HepG2 (cell line): ENCODE results near the gene CCDC142. TPM values are rescaled to one million over a fixed set of nuclear protein-coding genes. Genes with fewer than 3 reads are reported as not detected.

Experiments used
- ATRX ChIP-seq: sonication (generic); formaldehyde crosslinking; IDR thresholded peaks from 2 replicates; pipeline ENCODE4 v1.4.0; 2020; ENCODE audit warnings: missing genetic modification reagents, borderline replicate concordance
- CREM ChIP-seq, 2 experiments: sonication (generic) in 1 of 2; formaldehyde crosslinking in 1 of 2; IDR thresholded peaks; 2 replicates each; pipeline versions ENCODE4 v1.4.0 to v1.6.1; 2016 to 2020; ENCODE audit warnings: antibody characterized with exemption in 1 of 2, mild to moderate bottlenecking in 1 of 2, missing genetic modification reagents in 1 of 2
- GTF2F1 ChIP-seq: fragments of 150-350 bp; IDR thresholded peaks from 2 replicates; pipeline ENCODE4 v1.6.1; 2014; ENCODE audit warnings: low read length
- HDAC1 ChIP-seq: sonication (generic); formaldehyde crosslinking; IDR thresholded peaks from 2 replicates; pipeline ENCODE4 v1.5.1; 2020; ENCODE audit warnings: mild to moderate bottlenecking, missing genetic modification reagents
- HIVEP1 ChIP-seq: sonication (generic); formaldehyde crosslinking; IDR thresholded peaks from 2 replicates; pipeline ENCODE4 v1.4.0; 2020; ENCODE audit warnings: mild to moderate bottlenecking, missing genetic modification reagents
- MAFK ChIP-seq, 2 experiments: IDR thresholded peaks in 1 of 2; conservative IDR thresholded peaks in 1 of 2; 2 replicates each; pipeline ENCODE4 v1.6.1; 2011; ENCODE audit warnings: improper control_type of control experiment in 2 of 2, low read length in 2 of 2
- MBNL3 ChIP-seq: fragments of 250-450 bp; sonication (Bioruptor Pico); conservative IDR thresholded peaks from 2 replicates; pipeline ENCODE4 v1.8.0; 2022; ENCODE audit warnings: mild to moderate bottlenecking, inconsistent platforms
- NCOA5 ChIP-seq: sonication (generic); formaldehyde crosslinking; IDR thresholded peaks from 2 replicates; pipeline ENCODE4 v1.4.0; 2020; ENCODE audit warnings: missing genetic modification reagents
- NFIB ChIP-seq: sonication (generic); formaldehyde crosslinking; IDR thresholded peaks from 2 replicates; pipeline ENCODE4 v1.9.0; 2021; ENCODE audit warnings: missing genetic modification reagents, mild to moderate bottlenecking, borderline replicate concordance
- NPAS2 ChIP-seq: sonication (generic); formaldehyde crosslinking; IDR thresholded peaks from 2 replicates; pipeline ENCODE4 v1.8.0; 2022; ENCODE audit warnings: mild to moderate bottlenecking, missing genetic modification reagents, borderline replicate concordance
- SALL1 ChIP-seq: sonication (generic); formaldehyde crosslinking; IDR thresholded peaks from 2 replicates; pipeline ENCODE4 v1.8.0; 2022; ENCODE audit warnings: mild to moderate bottlenecking, missing genetic modification reagents
- ZBTB38 ChIP-seq: sonication (generic); formaldehyde crosslinking; IDR thresholded peaks from 2 replicates; pipeline ENCODE4 v1.5.1; 2020; ENCODE audit warnings: mild to moderate bottlenecking, missing genetic modification reagents
- ZNF136 ChIP-seq: sonication (generic); formaldehyde crosslinking; IDR thresholded peaks from 2 replicates; pipeline ENCODE4 v1.8.1; 2022; ENCODE audit warnings: low read depth, mild to moderate bottlenecking, moderate library complexity, missing genetic modification reagents
- ZNF20 ChIP-seq: sonication (generic); formaldehyde crosslinking; IDR thresholded peaks from 2 replicates; pipeline ENCODE4 v1.4.0; 2020; ENCODE audit warnings: mild to moderate bottlenecking, moderate library complexity, missing genetic modification reagents
- ZNF256 ChIP-seq: sonication (generic); formaldehyde crosslinking; conservative IDR thresholded peaks from 2 replicates; pipeline ENCODE4 v1.4.0; 2020; ENCODE audit warnings: missing genetic modification reagents
- ZNF446 ChIP-seq: sonication (generic); formaldehyde crosslinking; IDR thresholded peaks from 2 replicates; pipeline ENCODE4 v1.5.0; 2020; ENCODE audit warnings: mild to moderate bottlenecking, missing genetic modification reagents
- ZNF720 ChIP-seq: sonication (generic); formaldehyde crosslinking; IDR thresholded peaks from 2 replicates; pipeline ENCODE4 v1.4.0; 2020; ENCODE audit warnings: missing genetic modification reagents
- ZSCAN30 ChIP-seq: sonication (generic); formaldehyde crosslinking; IDR thresholded peaks from 2 replicates; pipeline ENCODE4 v1.5.0; 2020; ENCODE audit warnings: mild to moderate bottlenecking, missing genetic modification reagents
- polyA plus RNA-seq, 8 experiments: library from polyadenylated mRNA; depleted of rRNA in 3 of 8; stranded (reverse) in 7 of 8; unstranded in 1 of 8; fragments of >200 nt; fragmentation: Illumina TruSeq in 4 of 8; extraction: Trizol in 4 of 8; gene quantifications; 2 replicates each; pipeline versions ENCODE4 v1.2.1 to v1.2.3, GENCODE V29; 2011 to 2016; ENCODE audit warnings: low read depth in 4 of 8, missing spikeins in 1 of 8, mixed read lengths in 1 of 8; ENCODE audit not compliant: insufficient read depth in 1 of 8
- total RNA-seq, 5 experiments: library from RNA; depleted of rRNA; stranded (reverse); fragments of >200 nt; fragmentation: Illumina TruSeq; extraction: Trizol; gene quantifications; 2 replicates each; pipeline ENCODE4 v1.2.3, GENCODE V29; 2016; ENCODE audit warnings: low read depth in 1 of 5
- TF ChIP-seq, protein P1 (sequence below): sonication (generic); formaldehyde crosslinking; IDR thresholded peaks from 2 replicates; pipeline ENCODE4 v1.4.0; 2020; ENCODE audit warnings: missing genetic modification reagents
- TF ChIP-seq, protein P2 (sequence below): IDR thresholded peaks from 2 replicates; pipeline ENCODE4 v1.6.1; 2016
- TF ChIP-seq, protein P3 (sequence below): sonication (generic); formaldehyde crosslinking; IDR thresholded peaks from 2 replicates; pipeline ENCODE4 v1.5.0; 2020; ENCODE audit warnings: missing genetic modification reagents
- TF ChIP-seq, protein P4 (sequence below): sonication (generic); formaldehyde crosslinking; IDR thresholded peaks from 2 replicates; pipeline ENCODE4 v1.4.0; 2020; ENCODE audit warnings: missing genetic modification reagents

Gene CCDC142
- total and polyA plus RNA-seq, 2 of the 13 experiments (the other 11 are each of a cell fraction or from before 2014, with no cell fraction given), result 14.7 to 30.4 TPM

DNA sequence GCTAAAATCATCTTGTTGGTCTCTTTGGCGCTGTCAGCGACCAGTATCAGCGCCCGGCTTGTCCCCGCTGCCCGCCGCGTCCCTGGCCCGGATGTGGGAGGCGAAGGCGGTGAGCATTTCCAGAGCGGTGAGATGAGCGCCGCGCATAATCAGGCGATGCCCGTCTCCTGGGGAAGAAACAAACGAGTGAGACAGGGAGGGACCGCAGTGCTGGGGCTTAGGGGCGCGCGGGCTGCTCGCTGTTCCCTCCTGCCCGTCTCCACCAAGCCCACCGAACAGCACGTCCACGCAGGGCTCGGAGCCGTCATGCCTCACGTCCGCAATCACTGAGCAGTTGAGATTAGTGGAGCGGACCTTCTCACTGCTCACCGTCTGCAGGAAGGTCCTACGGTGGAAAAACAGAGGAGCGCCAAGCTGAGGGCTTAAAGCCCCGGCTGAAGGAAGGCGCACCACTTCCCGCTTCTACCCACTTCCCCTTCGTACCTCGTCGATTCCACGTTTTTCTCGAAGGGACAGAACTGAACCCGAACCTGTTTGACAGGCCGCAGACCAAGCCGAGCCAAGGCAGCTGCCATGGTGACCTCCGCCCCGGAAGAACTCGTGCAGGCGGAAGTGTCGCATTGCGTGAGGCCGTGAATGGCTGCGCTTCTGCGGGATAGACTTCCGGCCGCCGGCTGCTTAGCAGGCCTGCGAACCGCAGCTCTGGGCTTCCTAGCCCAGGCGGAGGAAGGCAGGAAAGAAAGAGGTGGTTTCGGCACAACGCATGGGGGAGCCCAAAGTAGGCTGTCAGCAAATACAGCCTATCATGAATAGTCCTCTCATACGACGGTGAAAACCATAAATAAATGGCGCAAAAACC lies 10.5 kb downstream of the CCDC142 start, which contains the start of gene MRPL53 (continued):
- TF ChIP-seq HDAC1, result peak; percentile 98
- no peak for TF ChIP-seq ATRX (CRISPR knock-in tag)
- peak; percentile 85; the same call in 1 of the 2 replicates for TF ChIP-seq ZNF256
- TF ChIP-seq, protein P1, sequence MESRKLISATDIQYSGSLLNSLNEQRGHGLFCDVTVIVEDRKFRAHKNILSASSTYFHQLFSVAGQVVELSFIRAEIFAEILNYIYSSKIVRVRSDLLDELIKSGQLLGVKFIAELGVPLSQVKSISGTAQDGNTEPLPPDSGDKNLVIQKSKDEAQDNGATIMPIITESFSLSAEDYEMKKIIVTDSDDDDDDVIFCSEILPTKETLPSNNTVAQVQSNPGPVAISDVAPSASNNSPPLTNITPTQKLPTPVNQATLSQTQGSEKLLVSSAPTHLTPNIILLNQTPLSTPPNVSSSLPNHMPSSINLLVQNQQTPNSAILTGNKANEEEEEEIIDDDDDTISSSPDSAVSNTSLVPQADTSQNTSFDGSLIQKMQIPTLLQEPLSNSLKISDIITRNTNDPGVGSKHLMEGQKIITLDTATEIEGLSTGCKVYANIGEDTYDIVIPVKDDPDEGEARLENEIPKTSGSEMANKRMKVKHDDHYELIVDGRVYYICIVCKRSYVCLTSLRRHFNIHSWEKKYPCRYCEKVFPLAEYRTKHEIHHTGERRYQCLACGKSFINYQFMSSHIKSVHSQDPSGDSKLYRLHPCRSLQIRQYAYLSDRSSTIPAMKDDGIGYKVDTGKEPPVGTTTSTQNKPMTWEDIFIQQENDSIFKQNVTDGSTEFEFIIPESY (CRISPR knock-in tag), result no peak
- TF ChIP-seq CREM (IDR thresholded peaks at IDR 0.05), result peak; percentile 94
- no peak for TF ChIP-seq CREM (CRISPR knock-in tag; IDR thresholded peaks at IDR 0.05)
- peak; percentile 27; the same call in 1 of the 2 replicates for TF ChIP-seq ZNF20
- no peak for TF ChIP-seq NPAS2 (CRISPR knock-in tag)
- peak; percentile 96 for TF ChIP-seq SALL1 (CRISPR knock-in tag)
- TF ChIP-seq ZNF136 (CRISPR knock-in tag), result peak; percentile 97
- TF ChIP-seq, protein P2, sequence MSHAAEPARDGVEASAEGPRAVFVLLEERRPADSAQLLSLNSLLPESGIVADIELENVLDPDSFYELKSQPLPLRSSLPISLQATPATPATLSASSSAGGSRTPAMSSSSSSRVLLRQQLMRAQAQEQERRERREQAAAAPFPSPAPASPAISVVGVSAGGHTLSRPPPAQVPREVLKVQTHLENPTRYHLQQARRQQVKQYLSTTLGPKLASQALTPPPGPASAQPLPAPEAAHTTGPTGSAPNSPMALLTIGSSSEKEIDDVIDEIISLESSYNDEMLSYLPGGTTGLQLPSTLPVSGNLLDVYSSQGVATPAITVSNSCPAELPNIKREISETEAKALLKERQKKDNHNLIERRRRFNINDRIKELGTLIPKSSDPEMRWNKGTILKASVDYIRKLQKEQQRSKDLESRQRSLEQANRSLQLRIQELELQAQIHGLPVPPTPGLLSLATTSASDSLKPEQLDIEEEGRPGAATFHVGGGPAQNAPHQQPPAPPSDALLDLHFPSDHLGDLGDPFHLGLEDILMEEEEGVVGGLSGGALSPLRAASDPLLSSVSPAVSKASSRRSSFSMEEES (CRISPR knock-in tag), result peak; percentile 77
- TF ChIP-seq, protein P3, sequence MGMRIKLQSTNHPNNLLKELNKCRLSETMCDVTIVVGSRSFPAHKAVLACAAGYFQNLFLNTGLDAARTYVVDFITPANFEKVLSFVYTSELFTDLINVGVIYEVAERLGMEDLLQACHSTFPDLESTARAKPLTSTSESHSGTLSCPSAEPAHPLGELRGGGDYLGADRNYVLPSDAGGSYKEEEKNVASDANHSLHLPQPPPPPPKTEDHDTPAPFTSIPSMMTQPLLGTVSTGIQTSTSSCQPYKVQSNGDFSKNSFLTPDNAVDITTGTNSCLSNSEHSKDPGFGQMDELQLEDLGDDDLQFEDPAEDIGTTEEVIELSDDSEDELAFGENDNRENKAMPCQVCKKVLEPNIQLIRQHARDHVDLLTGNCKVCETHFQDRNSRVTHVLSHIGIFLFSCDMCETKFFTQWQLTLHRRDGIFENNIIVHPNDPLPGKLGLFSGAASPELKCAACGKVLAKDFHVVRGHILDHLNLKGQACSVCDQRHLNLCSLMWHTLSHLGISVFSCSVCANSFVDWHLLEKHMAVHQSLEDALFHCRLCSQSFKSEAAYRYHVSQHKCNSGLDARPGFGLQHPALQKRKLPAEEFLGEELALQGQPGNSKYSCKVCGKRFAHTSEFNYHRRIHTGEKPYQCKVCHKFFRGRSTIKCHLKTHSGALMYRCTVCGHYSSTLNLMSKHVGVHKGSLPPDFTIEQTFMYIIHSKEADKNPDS (CRISPR knock-in tag), result peak; percentile 96
- TF ChIP-seq HIVEP1 (CRISPR knock-in tag), result peak; percentile 95
- 0 out of 2 replicates have a peak, but pooled peaks have one; percentile 93 for TF ChIP-seq ZSCAN30 (CRISPR knock-in tag)
- TF ChIP-seq ZBTB38, result peak; percentile 90
- peak; percentile 100 for TF ChIP-seq NCOA5 (CRISPR knock-in tag)
- TF ChIP-seq GTF2F1, result no peak
- 0 out of 2 replicates have a peak, but pooled peaks have one; percentile 57 for TF ChIP-seq ZNF446 (CRISPR knock-in tag)
- no peak for TF ChIP-seq NFIB (CRISPR knock-in tag)
- TF ChIP-seq, protein P4, sequence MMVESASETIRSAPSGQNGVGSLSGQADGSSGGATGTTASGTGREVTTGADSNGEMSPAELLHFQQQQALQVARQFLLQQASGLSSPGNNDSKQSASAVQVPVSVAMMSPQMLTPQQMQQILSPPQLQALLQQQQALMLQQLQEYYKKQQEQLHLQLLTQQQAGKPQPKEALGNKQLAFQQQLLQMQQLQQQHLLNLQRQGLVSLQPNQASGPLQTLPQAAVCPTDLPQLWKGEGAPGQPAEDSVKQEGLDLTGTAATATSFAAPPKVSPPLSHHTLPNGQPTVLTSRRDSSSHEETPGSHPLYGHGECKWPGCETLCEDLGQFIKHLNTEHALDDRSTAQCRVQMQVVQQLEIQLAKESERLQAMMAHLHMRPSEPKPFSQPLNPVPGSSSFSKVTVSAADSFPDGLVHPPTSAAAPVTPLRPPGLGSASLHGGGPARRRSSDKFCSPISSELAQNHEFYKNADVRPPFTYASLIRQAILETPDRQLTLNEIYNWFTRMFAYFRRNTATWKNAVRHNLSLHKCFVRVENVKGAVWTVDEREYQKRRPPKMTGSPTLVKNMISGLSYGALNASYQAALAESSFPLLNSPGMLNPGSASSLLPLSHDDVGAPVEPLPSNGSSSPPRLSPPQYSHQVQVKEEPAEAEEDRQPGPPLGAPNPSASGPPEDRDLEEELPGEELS, result peak; percentile 79
- no peak for TF ChIP-seq MAFK (conservative IDR thresholded peaks at IDR 0.05 in 1 of 2, IDR thresholded peaks at IDR 0.05 in 1 of 2; ENCODE audit: low read length in 2 of 2)
- peak; percentile 93; the same call in 1 of the 2 replicates for TF ChIP-seq ZNF720 (CRISPR knock-in tag)
- TF ChIP-seq MBNL3 (CRISPR knock-in tag), result no peak
